ENCODE results near the gene CHAT. TPM values are rescaled to one million over a fixed set of nuclear protein-coding genes. Genes with fewer than 3 reads are reported as not detected.

Gene CHAT
- total RNA-seq, 6 experiments from 2014 or later: not detected

DNA sequence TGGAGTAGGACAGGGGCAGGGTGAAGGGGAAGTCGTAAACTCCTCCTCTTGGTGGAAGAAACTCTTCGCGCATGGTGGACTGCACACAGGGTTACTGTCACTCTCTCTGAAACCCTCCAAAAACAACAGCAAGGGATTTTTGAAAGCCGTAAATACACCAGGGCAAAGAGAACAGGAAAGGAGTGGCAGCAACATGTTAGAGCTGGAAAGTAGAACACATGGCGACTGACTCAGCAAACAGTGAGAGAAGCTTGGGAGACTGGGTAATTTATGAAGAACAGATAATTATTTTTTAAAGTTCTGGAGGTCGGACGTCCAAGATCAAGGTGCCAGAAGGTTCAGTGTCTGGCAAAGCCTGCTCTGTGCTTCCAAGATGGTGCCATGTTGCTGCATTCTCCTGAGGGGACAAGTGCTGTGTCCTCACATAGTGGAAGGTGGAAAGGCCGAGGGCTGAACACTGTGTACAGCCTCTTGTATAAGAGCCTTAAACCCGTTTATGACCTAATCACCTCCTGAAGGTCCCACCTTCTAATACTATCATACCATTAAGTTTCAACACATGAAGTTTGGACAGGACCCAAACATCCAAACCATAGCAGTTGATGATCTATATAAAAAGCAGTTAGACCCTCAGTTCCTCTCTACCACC lies 43.1 kb downstream of the CHAT start:
- DNase-seq (peak in 1 of 3 donors; percentile 13), ATAC-seq (no peak)
- Histone ChIP-seq H3K4me1 (no peaks in the 10 kb centered on the region), H3K27me3 (no peaks in the 10 kb centered on the region), H3K9me3 (no peaks in the 10 kb centered on the region), H3K4me3 (no peak overlapping the region), H3K27ac (no peak overlapping the region), H3K36me3 (no peaks in the 10 kb centered on the region)
- 60% methylated on average over 8 of the region's 9 CpGs for WGBS (ENCODE audit: insufficient coverage, low coverage, low lambda C conversion rate, missing lambda C conversion rate)
- no peak for TF ChIP-seq POLR2A (IDR thresholded peaks at IDR 0.05)
- TF ChIP-seq, protein P1, sequence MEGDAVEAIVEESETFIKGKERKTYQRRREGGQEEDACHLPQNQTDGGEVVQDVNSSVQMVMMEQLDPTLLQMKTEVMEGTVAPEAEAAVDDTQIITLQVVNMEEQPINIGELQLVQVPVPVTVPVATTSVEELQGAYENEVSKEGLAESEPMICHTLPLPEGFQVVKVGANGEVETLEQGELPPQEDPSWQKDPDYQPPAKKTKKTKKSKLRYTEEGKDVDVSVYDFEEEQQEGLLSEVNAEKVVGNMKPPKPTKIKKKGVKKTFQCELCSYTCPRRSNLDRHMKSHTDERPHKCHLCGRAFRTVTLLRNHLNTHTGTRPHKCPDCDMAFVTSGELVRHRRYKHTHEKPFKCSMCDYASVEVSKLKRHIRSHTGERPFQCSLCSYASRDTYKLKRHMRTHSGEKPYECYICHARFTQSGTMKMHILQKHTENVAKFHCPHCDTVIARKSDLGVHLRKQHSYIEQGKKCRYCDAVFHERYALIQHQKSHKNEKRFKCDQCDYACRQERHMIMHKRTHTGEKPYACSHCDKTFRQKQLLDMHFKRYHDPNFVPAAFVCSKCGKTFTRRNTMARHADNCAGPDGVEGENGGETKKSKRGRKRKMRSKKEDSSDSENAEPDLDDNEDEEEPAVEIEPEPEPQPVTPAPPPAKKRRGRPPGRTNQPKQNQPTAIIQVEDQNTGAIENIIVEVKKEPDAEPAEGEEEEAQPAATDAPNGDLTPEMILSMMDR (IDR thresholded peaks at IDR 0.05): no peak
- intact Hi-C loops (cut with DNase I): no loop called here

DNA sequence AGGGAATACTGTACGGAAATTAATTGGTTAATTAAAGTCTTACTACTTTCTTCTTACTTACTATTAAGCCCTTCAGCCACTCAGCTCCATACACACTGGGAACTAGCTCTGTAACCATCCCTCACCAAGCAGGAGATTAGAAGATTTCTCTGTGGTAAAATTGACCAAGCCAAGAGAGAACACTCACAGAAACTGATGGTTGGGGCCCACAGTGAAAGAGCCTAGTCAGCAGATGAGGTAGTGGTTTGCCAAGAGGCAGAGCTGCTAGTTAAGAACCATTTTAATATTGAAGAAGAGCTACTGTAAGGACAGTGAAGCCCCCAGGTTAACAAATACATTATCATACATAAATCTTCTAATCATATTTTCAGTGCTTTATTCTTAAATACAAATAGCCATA lies 43.8 kb downstream of the CHAT start:
- ATAC-seq: no peak
- TF ChIP-seq, protein P1 (IDR thresholded peaks at IDR 0.05): no peak
- no peak for TF ChIP-seq POLR2A (IDR thresholded peaks at IDR 0.05)
- Histone ChIP-seq H3K27ac (no peak overlapping the region), H3K4me3 (no peak overlapping the region), H3K27me3 (no peaks in the 10 kb centered on the region), H3K36me3 (no peaks in the 10 kb centered on the region), H3K9me3 (no peaks in the 10 kb centered on the region), H3K4me1 (no peaks in the 10 kb centered on the region)
- no peak for DNase-seq
- intact Hi-C loops (cut with DNase I): no loop called here
- 47% methylated on average over 1 of the region's 1 CpG for WGBS (ENCODE audit: insufficient coverage, low coverage, low lambda C conversion rate, missing lambda C conversion rate)

DNA sequence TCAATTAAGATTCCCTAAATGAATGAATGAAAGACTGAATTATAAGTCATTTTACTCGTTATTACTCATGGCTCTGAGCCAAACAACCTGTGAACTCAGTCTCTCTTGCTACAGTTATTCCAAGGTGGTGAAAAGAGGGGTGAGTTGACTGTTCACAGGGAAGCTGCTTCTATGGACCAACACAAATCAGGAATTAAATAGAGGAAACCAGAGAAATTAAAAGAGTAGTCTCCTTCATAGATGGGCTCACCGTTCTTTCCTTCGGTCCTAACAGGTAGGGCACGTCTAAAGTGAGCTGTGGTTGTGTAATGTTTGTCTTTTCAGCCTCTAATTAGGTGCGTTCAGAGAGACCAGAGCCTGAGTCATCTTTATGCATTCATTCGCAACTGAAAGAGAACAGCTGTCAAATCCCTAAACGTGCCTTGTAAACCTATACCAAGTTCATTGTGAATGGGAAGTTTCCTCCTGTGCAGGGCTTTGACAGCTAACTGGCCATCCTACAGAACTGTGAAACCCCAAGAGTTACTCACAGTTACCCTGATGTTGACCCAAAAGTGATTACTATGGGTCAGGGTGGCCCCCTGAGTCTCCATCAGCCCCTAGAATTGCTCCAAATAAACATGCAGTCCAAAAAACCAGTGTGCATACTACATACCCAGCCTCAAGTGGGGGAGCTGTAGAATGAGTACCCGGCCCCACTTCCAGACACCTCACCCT lies 47.5 kb downstream of the CHAT start:
- H3K9me3 ChIP-seq: no peaks in the 10 kb centered on the region
- H3K36me3 ChIP-seq: no peaks in the 10 kb centered on the region
- H3K4me3 ChIP-seq: no peak overlapping the region
- ATAC-seq: no peak
- DNase-seq: no peak
- TF ChIP-seq POLR2A (IDR thresholded peaks at IDR 0.05): no peak
- TF ChIP-seq, protein P1 (IDR thresholded peaks at IDR 0.05): no peak
- intact Hi-C loops (cut with DNase I): no loop called here
- H3K4me1 ChIP-seq: no peaks in the 10 kb centered on the region
- no peak overlapping the region for H3K27ac ChIP-seq
- WGBS (ENCODE audit: insufficient coverage, low coverage, low lambda C conversion rate, missing lambda C conversion rate): 34% methylated on average over 8 of the region's 8 CpGs
- no peaks in the 10 kb centered on the region for H3K27me3 ChIP-seq

DNA sequence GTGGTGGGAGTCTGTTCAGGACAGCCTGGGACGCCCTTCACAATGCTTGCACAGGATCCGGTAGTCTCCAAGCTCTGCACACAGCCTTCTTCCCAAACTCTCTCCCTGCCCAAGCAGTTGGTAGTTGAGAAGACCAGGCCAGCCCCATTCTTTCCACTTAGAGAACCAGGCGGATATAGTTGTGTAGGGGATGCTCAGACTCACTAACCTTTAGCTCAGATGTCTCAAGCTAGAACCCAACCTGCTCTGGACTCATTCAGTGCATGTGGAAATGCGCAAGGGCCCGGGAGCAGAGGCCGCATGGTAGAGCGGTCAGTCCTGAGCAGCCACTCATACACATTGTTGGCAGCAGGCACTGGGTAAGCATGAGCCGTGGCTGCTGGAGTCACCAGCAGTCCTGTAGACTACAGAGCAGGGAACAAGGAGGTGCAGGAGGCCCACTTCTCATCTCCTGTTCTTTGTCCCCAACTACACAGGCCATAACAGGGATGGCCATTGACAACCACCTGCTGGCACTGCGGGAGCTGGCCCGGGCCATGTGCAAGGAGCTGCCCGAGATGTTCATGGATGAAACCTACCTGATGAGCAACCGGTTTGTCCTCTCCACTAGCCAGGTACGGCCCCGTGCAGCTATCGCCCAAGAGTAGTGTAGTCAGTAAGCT lies 48.5 kb downstream of the CHAT start:
- H3K4me1 ChIP-seq: no peaks in the 10 kb centered on the region
- WGBS (ENCODE audit: insufficient coverage, low coverage, low lambda C conversion rate, missing lambda C conversion rate): 67% methylated on average over 7 of the region's 15 CpGs
- no peaks in the 10 kb centered on the region for H3K27me3 ChIP-seq
- no peak overlapping the region for H3K27ac ChIP-seq
- no peaks in the 10 kb centered on the region for H3K36me3 ChIP-seq
- no peak for DNase-seq
- H3K9me3 ChIP-seq: no peaks in the 10 kb centered on the region
- intact Hi-C loops (cut with DNase I): no loop called here
- H3K4me3 ChIP-seq: no peak overlapping the region
- ATAC-seq: peak in 1 of 4 donors; percentile 32
- TF ChIP-seq POLR2A (IDR thresholded peaks at IDR 0.05): no peak
- TF ChIP-seq, protein P1 (IDR thresholded peaks at IDR 0.05): no peak

Data from right lobe of liver (tissue), 6 donors.